K562 (cell line): ENCODE data around the gene ARL16. TPM values are rescaled to one million over a fixed set of nuclear protein-coding genes. Genes with fewer than 3 reads are reported as not detected.

ENCODE experiments used
- CREM ChIP-seq: IDR thresholded peaks from 2 replicates; pipeline ENCODE4 v1.6.1; 2014; ENCODE audit warnings: antibody characterized with exemption, low read depth
- DNMT1 ChIP-seq: fragments of 450-650 bp; IDR thresholded peaks from 2 replicates; pipeline ENCODE4 v1.6.1; 2016; ENCODE audit warnings: antibody characterized with exemption, mild to moderate bottlenecking
- EP400 ChIP-seq: fragments of 450-650 bp; IDR thresholded peaks from 2 replicates; pipeline ENCODE4 v1.6.1; 2017; ENCODE audit warnings: antibody characterized with exemption, mild to moderate bottlenecking, moderate library complexity
- FUS ChIP-seq: fragments of 200-400 bp; formaldehyde crosslinking; optimal IDR thresholded peaks from 2 replicates; pipeline ENCODE3; 2017; ENCODE audit warnings: low read depth, low read length
- HMG20B ChIP-seq: fragments of 250-450 bp; sonication (Bioruptor Pico); IDR thresholded peaks from 2 replicates; pipeline ENCODE4 v1.5.0; 2021; ENCODE audit warnings: mild to moderate bottlenecking
- NELFE ChIP-seq: IDR thresholded peaks from 2 replicates; pipeline ENCODE4 v1.6.1; 2011; ENCODE audit warnings: mild to moderate bottlenecking; ENCODE audit not compliant: insufficient read depth, insufficient read length
- PHF8 ChIP-seq: fragments of 200-600 bp; sonication (generic); IDR thresholded peaks from 2 replicates; pipeline ENCODE4 v1.6.1; 2012; ENCODE audit warnings: mixed run types, mild to moderate bottlenecking, inconsistent platforms, low read length, moderate library complexity, borderline replicate concordance
- POLR2A ChIP-seq: fragments of 450-650 bp; conservative IDR thresholded peaks from 2 replicates; pipeline ENCODE4 v1.6.1; 2016
- RBM25 ChIP-seq: fragments of 200-400 bp; formaldehyde crosslinking; IDR thresholded peaks from 2 replicates; pipeline ENCODE4 v1.6.1; 2018; ENCODE audit warnings: low read length, low read depth, moderate library complexity; ENCODE audit not compliant: severe bottlenecking
- SMARCE1 ChIP-seq: fragments of 450-650 bp; IDR thresholded peaks from 2 replicates; pipeline ENCODE4 v1.7.1; 2016; ENCODE audit warnings: mild to moderate bottlenecking
- TARDBP ChIP-seq: fragments of 450-650 bp; IDR thresholded peaks from 2 replicates; pipeline ENCODE4 v1.6.1; 2016
- TEAD1 ChIP-seq, 2 experiments: fragments of 450-650 bp in 1 of 2; sonication (generic) in 1 of 2; formaldehyde crosslinking; IDR thresholded peaks; 2 replicates each; pipeline versions ENCODE4 v1.4.0 to v1.8.0; 2020 to 2022; ENCODE audit warnings: mild to moderate bottlenecking in 2 of 2, missing genetic modification reagents in 1 of 2
- U2AF1 ChIP-seq: fragments of 200-400 bp; formaldehyde crosslinking; optimal IDR thresholded peaks from 2 replicates; pipeline ENCODE3; 2017; ENCODE audit warnings: mild to moderate bottlenecking, low read depth, low read length, moderate library complexity
- ZNF224 ChIP-seq: sonication (generic); formaldehyde crosslinking; IDR thresholded peaks from 2 replicates; pipeline ENCODE4 v1.8.0; 2022; ENCODE audit warnings: mild to moderate bottlenecking, missing genetic modification reagents
- ZNF24 ChIP-seq: fragments of 450-650 bp; IDR thresholded peaks from 2 replicates; pipeline ENCODE4 v1.6.1; 2016
- polyA plus RNA-seq, 8 experiments: library from polyadenylated mRNA; depleted of rRNA in 4 of 8; stranded (reverse) in 5 of 8; unstranded in 3 of 8; fragments of >200 nt; fragmentation: Nextera tagmentation in 2 of 8; fragmentation: Illumina TruSeq in 1 of 8; extraction: Ambion mirVana in 2 of 8; extraction: Trizol in 1 of 8; gene quantifications; 2 replicates each; pipeline versions ENCODE4 v1.2.1 to v1.2.3, GENCODE V29; 2011 to 2014; ENCODE audit warnings: inconsistent platforms in 1 of 8, missing spikeins in 1 of 8
- total RNA-seq, 7 experiments: library from RNA; depleted of rRNA in 6 of 7; stranded (reverse); fragments of >200 nt in 6 of 7; fragmentation: Illumina TruSeq in 2 of 7; extraction: Trizol in 2 of 7; gene quantifications; 2 replicates each; pipeline versions ENCODE4 v1.2.1 to v1.2.3, GENCODE V29; 2011 to 2021; ENCODE audit warnings: low replicate concordance in 1 of 7
- TF ChIP-seq, protein P1 (sequence below): fragments of 200-600 bp; sonication (generic); IDR thresholded peaks from one replicate; pipeline ENCODE4 v1.6.1; 2012; ENCODE audit warnings: mild to moderate bottlenecking, low read depth, low read length, inconsistent platforms
- TF ChIP-seq, protein P2 (sequence below): fragments of 250-450 bp; sonication (Bioruptor Pico); IDR thresholded peaks from 2 replicates; pipeline ENCODE4 v1.5.0; 2020; ENCODE audit warnings: mild to moderate bottlenecking

The ARL16 gene
- total and polyA plus RNA-seq, 9 of the 15 experiments (the other 6 are each of a cell fraction or from before 2014, with no cell fraction given) = 5.4 to 32.4 (median 22.6) TPM

DNA sequence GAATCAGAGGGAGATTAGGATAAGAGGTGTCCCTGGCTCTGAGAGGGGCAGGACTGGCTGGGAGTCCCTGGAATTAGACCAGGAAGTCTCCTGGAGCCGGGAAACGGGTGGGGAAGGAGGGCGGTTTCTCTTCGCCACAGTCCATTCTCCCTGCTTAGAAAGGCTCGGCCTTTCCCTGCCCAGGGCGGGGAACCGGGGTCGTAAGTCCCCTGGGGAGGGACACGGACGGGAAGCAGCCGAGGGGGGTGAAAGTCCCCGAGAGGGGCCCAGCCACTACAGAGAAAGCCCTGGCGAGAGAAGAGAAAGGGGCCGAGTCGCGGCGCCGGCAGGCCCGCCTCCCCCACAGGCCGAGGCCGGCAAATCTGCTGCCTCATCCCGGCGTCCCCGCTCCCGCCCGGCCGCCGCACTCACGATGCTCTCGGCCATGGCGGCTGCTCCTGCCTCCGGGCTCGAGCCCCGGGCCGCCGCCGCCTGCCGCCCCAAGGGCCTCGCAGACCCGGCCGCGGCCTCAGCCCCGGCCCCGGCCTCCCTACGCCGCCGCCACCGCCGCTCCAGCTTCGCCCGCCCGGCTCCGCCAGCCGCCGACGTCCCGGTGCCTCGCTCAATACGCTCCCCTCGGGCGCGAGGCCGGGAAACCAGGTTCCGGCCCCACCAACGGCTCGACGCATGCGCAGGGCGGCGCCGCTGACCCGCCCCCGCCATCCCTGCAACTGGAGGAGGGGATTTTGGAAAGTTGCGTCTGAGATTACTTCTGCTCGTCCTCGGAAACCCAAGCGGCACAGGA lies 46.9 kb downstream of the ARL16 start, which contains the start of the genes NPLOC4 and TSPAN10 (continued):
- TF ChIP-seq FUS (no peak), ZNF224 (CRISPR knock-in tag) (no peak), DNMT1 (no peak), CREM (peak; percentile 79), PHF8 (peak; percentile 87; the same call in 1 of the 2 replicates), EP400 (peak; percentile 56; the same call in 1 of the 2 replicates), SMARCE1 (peak; percentile 24; the same call in 1 of the 2 replicates), U2AF1 (peak; percentile 67), RBM25 (peak; percentile 26), NELFE (no peak), TARDBP (no peak; the same call in 1 of the 2 replicates), POLR2A (no peak), TEAD1 (CRISPR knock-in tag; IDR thresholded peaks at IDR 0.05) (peak in 1 of 2 experiments; percentile 40; a peak in 1 of 4 replicates), ZNF24 (peak; percentile 65; the same call in 1 of the 2 replicates), HMG20B (CRISPR knock-in tag) (no peak)
- TF ChIP-seq, protein P1, sequence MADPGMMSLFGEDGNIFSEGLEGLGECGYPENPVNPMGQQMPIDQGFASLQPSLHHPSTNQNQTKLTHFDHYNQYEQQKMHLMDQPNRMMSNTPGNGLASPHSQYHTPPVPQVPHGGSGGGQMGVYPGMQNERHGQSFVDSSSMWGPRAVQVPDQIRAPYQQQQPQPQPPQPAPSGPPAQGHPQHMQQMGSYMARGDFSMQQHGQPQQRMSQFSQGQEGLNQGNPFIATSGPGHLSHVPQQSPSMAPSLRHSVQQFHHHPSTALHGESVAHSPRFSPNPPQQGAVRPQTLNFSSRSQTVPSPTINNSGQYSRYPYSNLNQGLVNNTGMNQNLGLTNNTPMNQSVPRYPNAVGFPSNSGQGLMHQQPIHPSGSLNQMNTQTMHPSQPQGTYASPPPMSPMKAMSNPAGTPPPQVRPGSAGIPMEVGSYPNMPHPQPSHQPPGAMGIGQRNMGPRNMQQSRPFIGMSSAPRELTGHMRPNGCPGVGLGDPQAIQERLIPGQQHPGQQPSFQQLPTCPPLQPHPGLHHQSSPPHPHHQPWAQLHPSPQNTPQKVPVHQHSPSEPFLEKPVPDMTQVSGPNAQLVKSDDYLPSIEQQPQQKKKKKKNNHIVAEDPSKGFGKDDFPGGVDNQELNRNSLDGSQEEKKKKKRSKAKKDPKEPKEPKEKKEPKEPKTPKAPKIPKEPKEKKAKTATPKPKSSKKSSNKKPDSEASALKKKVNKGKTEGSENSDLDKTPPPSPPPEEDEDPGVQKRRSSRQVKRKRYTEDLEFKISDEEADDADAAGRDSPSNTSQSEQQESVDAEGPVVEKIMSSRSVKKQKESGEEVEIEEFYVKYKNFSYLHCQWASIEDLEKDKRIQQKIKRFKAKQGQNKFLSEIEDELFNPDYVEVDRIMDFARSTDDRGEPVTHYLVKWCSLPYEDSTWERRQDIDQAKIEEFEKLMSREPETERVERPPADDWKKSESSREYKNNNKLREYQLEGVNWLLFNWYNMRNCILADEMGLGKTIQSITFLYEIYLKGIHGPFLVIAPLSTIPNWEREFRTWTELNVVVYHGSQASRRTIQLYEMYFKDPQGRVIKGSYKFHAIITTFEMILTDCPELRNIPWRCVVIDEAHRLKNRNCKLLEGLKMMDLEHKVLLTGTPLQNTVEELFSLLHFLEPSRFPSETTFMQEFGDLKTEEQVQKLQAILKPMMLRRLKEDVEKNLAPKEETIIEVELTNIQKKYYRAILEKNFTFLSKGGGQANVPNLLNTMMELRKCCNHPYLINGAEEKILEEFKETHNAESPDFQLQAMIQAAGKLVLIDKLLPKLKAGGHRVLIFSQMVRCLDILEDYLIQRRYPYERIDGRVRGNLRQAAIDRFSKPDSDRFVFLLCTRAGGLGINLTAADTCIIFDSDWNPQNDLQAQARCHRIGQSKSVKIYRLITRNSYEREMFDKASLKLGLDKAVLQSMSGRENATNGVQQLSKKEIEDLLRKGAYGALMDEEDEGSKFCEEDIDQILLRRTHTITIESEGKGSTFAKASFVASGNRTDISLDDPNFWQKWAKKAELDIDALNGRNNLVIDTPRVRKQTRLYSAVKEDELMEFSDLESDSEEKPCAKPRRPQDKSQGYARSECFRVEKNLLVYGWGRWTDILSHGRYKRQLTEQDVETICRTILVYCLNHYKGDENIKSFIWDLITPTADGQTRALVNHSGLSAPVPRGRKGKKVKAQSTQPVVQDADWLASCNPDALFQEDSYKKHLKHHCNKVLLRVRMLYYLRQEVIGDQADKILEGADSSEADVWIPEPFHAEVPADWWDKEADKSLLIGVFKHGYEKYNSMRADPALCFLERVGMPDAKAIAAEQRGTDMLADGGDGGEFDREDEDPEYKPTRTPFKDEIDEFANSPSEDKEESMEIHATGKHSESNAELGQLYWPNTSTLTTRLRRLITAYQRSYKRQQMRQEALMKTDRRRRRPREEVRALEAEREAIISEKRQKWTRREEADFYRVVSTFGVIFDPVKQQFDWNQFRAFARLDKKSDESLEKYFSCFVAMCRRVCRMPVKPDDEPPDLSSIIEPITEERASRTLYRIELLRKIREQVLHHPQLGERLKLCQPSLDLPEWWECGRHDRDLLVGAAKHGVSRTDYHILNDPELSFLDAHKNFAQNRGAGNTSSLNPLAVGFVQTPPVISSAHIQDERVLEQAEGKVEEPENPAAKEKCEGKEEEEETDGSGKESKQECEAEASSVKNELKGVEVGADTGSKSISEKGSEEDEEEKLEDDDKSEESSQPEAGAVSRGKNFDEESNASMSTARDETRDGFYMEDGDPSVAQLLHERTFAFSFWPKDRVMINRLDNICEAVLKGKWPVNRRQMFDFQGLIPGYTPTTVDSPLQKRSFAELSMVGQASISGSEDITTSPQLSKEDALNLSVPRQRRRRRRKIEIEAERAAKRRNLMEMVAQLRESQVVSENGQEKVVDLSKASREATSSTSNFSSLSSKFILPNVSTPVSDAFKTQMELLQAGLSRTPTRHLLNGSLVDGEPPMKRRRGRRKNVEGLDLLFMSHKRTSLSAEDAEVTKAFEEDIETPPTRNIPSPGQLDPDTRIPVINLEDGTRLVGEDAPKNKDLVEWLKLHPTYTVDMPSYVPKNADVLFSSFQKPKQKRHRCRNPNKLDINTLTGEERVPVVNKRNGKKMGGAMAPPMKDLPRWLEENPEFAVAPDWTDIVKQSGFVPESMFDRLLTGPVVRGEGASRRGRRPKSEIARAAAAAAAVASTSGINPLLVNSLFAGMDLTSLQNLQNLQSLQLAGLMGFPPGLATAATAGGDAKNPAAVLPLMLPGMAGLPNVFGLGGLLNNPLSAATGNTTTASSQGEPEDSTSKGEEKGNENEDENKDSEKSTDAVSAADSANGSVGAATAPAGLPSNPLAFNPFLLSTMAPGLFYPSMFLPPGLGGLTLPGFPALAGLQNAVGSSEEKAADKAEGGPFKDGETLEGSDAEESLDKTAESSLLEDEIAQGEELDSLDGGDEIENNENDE = no peak
- TF ChIP-seq, protein P2, sequence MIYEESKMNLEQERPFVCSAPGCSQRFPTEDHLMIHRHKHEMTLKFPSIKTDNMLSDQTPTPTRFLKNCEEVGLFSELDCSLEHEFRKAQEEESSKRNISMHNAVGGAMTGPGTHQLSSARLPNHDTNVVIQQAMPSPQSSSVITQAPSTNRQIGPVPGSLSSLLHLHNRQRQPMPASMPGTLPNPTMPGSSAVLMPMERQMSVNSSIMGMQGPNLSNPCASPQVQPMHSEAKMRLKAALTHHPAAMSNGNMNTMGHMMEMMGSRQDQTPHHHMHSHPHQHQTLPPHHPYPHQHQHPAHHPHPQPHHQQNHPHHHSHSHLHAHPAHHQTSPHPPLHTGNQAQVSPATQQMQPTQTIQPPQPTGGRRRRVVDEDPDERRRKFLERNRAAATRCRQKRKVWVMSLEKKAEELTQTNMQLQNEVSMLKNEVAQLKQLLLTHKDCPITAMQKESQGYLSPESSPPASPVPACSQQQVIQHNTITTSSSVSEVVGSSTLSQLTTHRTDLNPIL (CRISPR knock-in tag) = no peak
